Measurements from ENCODE around the gene PRRC1. TPM values are rescaled to one million over a fixed set of nuclear protein-coding genes. Genes with fewer than 3 reads are reported as not detected.

The PRRC1 gene
- total RNA-seq, 2 experiments from 2014 or later, result 44.4 to 47.7 TPM

DNA sequence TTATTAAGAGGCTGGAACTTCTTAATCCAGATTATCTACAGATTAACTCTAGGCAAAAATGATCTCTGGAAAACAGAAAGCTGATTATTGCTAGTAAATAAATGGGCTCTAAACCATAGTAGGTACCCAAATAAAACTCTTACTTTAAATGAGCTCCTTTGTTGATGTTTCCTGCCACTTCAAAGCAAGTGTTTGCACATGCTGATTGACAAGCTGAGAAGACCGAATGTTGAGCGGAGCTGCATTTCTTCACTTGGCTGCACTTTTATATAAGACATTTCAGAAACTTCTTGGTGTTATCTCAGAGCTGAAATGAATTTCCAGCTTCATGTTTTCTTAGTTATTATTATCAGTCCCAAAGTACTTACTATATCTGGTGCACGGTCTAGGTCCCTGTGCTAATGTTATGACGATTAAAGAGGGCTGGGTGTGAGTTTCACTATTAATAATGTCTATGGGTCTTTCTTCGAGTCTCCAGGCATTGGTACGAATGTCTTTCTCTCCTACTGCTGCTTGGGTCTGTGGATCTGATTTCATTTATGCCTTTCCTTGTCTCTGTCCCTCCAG is 72.8 kb downstream of the PRRC1 start:
- no peak overlapping the region for H3K27ac Mint-ChIP-seq
- H3K27me3 Mint-ChIP-seq, result peaks cover 5% of the 10 kb centered on the region
- no peaks in the 10 kb centered on the region for H3K36me3 Mint-ChIP-seq (ENCODE audit: low read depth)
- no peaks in the 10 kb centered on the region for H3K9me3 Mint-ChIP-seq
- H3K4me1 Mint-ChIP-seq, result peaks cover 6% of the 10 kb centered on the region
- ChIA-PET CTCF (interaction anchor here (1.3 kb wide), 1 partner anchor 19 kb away, joined by 3 read pairs; no protein-coding TSS in a partner anchor), POLR2A (no interaction called here)
- H3K4me3 Mint-ChIP-seq, result no peak overlapping the region
- DNase-seq, result no peak

DNA sequence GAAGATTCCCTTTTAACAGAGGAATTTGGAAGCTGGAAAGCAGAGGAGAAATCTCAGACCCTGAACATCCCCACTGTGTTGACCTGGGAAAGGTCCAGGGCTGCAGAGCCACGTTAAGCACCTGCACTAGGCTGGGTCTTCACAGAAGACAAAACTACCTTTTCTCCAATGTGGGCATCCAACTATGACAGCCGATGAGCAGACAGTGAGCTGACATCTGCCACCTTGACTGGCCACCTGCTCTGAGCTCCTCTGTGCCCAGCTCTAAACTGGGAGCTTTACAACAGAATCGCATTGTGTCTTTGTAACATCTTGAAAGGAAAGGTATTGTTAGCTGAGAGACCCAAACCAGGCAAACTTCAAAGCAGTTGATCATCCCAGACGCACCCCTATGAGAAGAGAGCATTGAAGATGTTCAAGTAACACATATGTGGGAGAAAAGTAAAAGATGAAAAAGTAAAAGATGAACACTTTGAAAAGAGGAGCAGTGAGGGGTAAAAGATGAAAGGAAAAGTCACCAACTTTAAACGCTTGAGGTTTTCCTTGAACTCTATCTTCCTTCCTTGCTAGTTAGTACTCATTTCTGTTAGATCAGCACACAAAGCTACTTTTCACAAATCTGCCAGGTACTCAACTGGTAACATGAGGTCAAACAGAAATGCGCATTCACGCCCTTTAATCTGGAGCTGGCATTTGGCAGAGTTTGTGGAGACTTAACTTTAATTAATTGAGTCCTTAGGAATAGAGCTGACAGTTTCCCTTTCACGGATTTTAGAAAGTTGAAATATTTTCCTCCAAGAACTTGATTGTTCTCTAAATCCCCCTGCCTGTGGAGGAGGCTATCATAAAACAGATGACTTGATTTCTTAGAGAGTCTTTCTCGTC is 78.3 kb downstream of the PRRC1 start:
- CTCF ChIA-PET, result no interaction called here
- no peak for DNase-seq
- H3K4me3 Mint-ChIP-seq, result no peak overlapping the region

DNA sequence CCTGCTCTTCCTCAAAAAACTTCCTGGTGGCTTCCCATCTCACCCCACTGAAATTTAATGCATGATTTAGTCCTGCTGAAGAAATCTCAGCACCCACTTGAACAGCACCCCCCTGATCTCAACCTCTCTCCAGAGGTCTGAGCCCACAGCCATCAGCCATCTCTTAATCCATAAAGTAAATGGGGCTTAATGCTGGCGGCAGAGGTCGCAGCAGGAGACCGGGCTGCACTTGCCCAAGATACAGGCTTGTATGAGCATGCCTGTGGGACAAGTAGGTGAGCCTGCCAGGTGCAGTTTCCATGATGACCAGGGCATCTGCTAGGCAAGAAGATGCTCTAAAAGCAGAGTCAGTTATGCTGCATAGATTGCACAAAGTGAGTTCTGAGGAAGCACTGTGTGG is 79.1 kb downstream of the PRRC1 start:
- H3K36me3 Mint-ChIP-seq (ENCODE audit: low read depth), result no peaks in the 10 kb centered on the region
- no peak overlapping the region for H3K27ac Mint-ChIP-seq
- ChIA-PET POLR2A (no interaction called here), CTCF (no interaction called here)
- no peak overlapping the region for H3K4me3 Mint-ChIP-seq
- no peak for DNase-seq
- no peaks in the 10 kb centered on the region for H3K9me3 Mint-ChIP-seq
- H3K27me3 Mint-ChIP-seq, result peaks cover 3% of the 10 kb centered on the region
- H3K4me1 Mint-ChIP-seq, result no peaks in the 10 kb centered on the region

More for the DNA sequence above, 78.3 kb downstream of the PRRC1 start:
- Mint-ChIP-seq H3K27ac (no peak overlapping the region), H3K27me3 (peaks cover 3% of the 10 kb centered on the region), H3K4me1 (peaks cover under 1% of the 10 kb centered on the region), H3K36me3 (ENCODE audit: low read depth) (no peaks in the 10 kb centered on the region), H3K9me3 (no peaks in the 10 kb centered on the region)
- POLR2A ChIA-PET, result no interaction called here

DNA sequence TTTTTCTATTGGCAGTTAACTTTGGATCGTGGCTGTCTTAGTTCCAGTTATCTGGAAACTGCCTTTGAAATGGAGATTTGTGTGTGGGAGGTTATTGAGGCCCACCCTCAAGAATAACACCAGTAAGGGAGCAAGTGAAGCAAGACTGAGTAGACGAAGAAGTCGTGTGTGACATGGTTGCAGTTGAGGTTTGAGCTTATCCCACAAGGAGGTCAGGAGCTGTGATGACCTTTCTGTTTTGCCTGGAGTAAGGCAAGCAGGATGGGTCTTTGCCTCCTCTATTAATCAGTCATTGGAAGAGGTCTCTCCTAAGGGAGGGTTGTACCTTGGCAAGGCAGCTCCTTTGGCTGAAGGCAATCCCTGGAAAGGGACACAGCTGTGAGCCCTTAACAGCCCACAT is 81.9 kb downstream of the PRRC1 start:
- Mint-ChIP-seq H3K27me3 (peaks cover 17% of the 10 kb centered on the region), H3K4me3 (no peak overlapping the region), H3K27ac (no peak overlapping the region), H3K9me3 (no peaks in the 10 kb centered on the region), H3K36me3 (ENCODE audit: low read depth) (no peaks in the 10 kb centered on the region), H3K4me1 (no peaks in the 10 kb centered on the region)
- CTCF ChIA-PET, result no interaction called here
- POLR2A ChIA-PET, result no interaction called here
- DNase-seq, result no peak

DNA sequence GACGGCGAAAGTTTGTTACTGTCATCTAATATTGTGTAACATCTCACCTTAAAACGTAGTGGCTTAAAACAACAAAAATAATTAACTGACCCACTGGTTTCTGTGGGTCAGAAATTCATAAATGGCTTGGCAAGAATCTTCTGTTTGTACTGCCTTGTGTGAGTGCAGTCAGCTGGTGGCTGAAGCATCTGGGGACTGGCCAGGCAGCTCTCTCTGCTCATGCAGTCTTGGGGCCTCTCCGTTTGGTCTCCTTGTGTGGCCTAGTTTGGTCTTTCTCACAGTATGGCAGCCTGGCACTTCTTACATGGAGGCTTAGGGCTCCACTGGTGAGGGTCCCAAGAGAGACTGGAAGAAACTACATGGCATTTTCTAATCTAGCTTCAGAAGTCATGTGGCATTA is 82.4 kb downstream of the PRRC1 start:
- ChIA-PET POLR2A (no interaction called here), CTCF (no interaction called here)
- Mint-ChIP-seq H3K36me3 (ENCODE audit: low read depth) (no peaks in the 10 kb centered on the region), H3K27me3 (peaks cover 17% of the 10 kb centered on the region), H3K9me3 (no peaks in the 10 kb centered on the region), H3K4me3 (no peak overlapping the region), H3K27ac (no peak overlapping the region), H3K4me1 (no peaks in the 10 kb centered on the region)
- DNase-seq, result no peak

DNA sequence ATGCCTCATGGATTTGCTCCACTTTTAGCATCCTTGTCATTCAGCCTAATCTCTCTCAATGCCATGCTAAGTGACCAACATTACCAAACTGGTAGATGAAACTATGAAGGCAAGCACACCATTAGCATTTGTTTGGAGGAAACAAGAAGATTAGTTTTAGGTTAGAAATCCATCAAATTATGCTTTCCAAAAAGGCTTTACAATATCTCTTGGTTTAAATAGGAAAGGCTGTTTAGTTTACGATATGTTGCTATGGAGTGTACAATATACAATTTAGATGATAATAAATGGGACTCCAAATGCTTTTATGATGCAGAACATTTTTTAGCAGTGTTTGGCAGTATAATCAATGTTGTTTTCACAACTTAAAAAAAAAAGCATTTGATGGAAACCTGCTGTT is 83.7 kb downstream of the PRRC1 start:
- no peaks in the 10 kb centered on the region for H3K36me3 Mint-ChIP-seq (ENCODE audit: low read depth)
- H3K27ac Mint-ChIP-seq, result no peak overlapping the region
- POLR2A ChIA-PET, result no interaction called here
- peaks cover 17% of the 10 kb centered on the region for H3K27me3 Mint-ChIP-seq
- no peak for DNase-seq
- H3K4me1 Mint-ChIP-seq, result no peaks in the 10 kb centered on the region
- H3K4me3 Mint-ChIP-seq, result no peak overlapping the region
- CTCF ChIA-PET, result no interaction called here
- no peaks in the 10 kb centered on the region for H3K9me3 Mint-ChIP-seq

DNA sequence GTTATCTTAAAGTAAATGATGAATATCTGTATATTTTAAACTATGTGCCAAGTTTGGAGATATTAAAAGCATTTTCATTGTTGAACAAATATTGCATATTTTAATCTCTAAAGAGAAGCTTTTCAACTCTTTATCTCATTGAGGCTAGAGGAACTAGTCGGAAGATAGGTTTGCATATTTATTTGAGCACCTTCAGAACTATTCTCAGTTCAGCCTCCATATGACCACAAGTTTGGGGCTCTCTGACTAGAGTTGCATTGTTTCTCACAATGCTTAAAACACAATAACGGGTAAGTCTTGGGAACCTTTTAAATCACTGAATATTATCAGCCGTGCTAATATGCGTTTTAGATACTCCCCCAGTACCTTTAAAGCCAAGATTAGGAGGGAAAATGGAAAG is 84.2 kb downstream of the PRRC1 start:
- H3K4me1 Mint-ChIP-seq, result no peaks in the 10 kb centered on the region
- no peak overlapping the region for H3K4me3 Mint-ChIP-seq
- ChIA-PET CTCF (no interaction called here), POLR2A (no interaction called here)
- H3K9me3 Mint-ChIP-seq, result no peaks in the 10 kb centered on the region
- H3K36me3 Mint-ChIP-seq (ENCODE audit: low read depth), result no peaks in the 10 kb centered on the region
- no peak overlapping the region for H3K27ac Mint-ChIP-seq
- DNase-seq, result no peak
- H3K27me3 Mint-ChIP-seq, result peaks cover 17% of the 10 kb centered on the region

DNA sequence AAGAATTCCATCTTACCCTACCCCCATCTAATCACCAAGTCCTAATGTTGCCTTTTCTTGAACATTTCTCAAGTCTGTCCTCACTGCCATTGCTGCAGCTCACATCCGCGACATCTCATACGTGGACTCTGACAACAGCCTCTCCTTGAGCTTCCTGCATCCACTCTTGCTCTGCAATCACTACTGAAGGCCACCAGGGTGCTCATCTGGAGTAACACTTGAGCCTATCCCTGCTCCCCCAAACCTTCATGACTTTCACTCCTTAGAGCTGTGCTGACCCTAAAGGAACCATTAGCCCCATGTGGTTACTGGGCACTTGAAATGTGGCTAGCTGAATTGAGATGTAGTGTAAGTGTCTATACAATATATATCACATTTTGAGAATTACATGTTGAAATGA is 85.0 kb downstream of the PRRC1 start:
- no peak overlapping the region for H3K4me3 Mint-ChIP-seq
- no peaks in the 10 kb centered on the region for H3K4me1 Mint-ChIP-seq
- no peaks in the 10 kb centered on the region for H3K36me3 Mint-ChIP-seq (ENCODE audit: low read depth)
- no peaks in the 10 kb centered on the region for H3K9me3 Mint-ChIP-seq
- CTCF ChIA-PET, result no interaction called here
- peaks cover 17% of the 10 kb centered on the region for H3K27me3 Mint-ChIP-seq
- POLR2A ChIA-PET, result no interaction called here
- no peak overlapping the region for H3K27ac Mint-ChIP-seq
- DNase-seq, result no peak

DNA sequence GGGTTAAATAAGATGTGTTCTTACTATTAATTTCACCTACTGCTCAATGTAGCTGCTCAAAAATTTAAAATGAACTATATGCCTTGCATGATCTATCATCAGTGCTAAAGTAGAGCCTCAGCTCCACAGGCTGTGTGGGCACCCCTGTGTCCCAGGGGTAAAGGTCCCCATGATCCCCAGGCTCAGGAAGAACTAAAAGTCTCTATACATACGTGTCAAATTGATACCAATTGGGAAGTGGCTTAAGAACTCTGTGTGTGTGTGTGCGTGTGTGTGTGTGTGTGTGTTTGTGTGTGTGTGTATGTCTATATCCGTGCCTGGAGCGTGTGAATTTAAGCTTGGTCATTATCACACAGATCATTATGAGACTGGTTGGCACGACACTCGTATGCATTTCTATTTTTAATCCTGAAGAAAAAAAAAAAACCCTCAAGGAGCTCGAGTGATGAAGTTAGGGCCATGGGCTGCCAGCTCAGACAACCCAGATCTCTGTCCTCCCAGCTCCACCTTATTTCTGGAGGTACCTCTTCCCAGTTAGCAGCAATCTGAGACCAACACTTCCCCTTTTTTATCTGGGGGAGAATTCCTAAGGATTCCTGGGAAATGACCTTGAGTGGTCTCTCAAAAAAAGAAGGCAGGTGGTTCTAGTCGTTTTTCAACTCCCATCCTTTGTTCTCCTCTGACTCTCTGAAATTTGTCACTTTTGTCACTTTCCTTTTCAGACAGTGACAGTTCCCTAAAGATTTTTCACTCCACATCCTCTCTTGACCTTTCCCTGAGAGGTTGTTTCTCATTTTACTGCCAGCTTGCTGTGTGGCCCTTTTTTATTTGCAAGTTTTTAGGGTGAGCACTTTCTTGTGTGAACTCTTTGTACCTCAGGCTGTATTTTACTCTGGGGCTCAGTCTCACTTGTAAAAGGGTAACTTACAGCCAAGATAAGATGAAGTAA is 85.7 kb downstream of the PRRC1 start:
- no peak overlapping the region for H3K27ac Mint-ChIP-seq
- peaks cover 17% of the 10 kb centered on the region for H3K27me3 Mint-ChIP-seq
- no peaks in the 10 kb centered on the region for H3K36me3 Mint-ChIP-seq (ENCODE audit: low read depth)
- ChIA-PET CTCF (no interaction called here), POLR2A (no interaction called here)
- DNase-seq, result no peak
- H3K9me3 Mint-ChIP-seq, result no peaks in the 10 kb centered on the region
- no peaks in the 10 kb centered on the region for H3K4me1 Mint-ChIP-seq
- no peak overlapping the region for H3K4me3 Mint-ChIP-seq

Other genes with a start within 250 kb of the PRRC1 start
- not detected for gene MEGF10, start 226.8 kb upstream of the PRRC1 start, total RNA-seq
- gene CTXN3, start 131.4 kb downstream of the PRRC1 start, total RNA-seq, result not detected
- not detected for gene CCDC192, start 185.8 kb downstream of the PRRC1 start, total RNA-seq

Data from activated CD4-positive, alpha-beta memory T cell treated with anti-CD3 and anti-CD28 coated beads, Interleukin-2, amount 10 ng/mL, durations not matched to agents 7 days and 5 days (primary cell).